Measurements from ENCODE around the gene CD109.

The CD109 gene

DNA sequence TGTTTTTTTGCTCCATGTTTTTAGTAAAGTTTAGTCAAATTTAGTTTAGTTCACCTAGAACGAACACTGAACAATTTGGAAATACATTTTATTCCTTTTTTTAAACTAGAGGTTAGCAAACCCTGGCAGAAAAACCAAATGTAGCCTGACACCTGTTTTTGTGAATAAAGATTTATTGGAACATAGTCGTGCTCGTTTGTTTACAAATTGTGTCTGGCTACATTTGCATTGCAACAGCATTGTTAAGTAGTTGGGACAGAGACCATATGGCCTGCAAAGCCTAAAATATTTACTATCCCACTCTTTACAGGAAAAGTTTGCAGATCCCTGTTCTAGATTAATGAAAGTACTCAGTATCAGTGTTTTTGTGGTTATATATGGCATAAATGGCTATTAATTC is 56.9 kb downstream of the CD109 start:
- TF ChIP-seq SIN3A (IDR thresholded peaks at IDR 0.05; ENCODE audit: borderline replicate concordance, insufficient read depth, low read length), result no peak
- no peak for TF ChIP-seq FOXP2 (optimal IDR thresholded peaks at IDR 0.05; ENCODE audit: borderline replicate concordance, extremely low read depth, extremely low read length, insufficient read depth)
- TF ChIP-seq, protein P1, sequence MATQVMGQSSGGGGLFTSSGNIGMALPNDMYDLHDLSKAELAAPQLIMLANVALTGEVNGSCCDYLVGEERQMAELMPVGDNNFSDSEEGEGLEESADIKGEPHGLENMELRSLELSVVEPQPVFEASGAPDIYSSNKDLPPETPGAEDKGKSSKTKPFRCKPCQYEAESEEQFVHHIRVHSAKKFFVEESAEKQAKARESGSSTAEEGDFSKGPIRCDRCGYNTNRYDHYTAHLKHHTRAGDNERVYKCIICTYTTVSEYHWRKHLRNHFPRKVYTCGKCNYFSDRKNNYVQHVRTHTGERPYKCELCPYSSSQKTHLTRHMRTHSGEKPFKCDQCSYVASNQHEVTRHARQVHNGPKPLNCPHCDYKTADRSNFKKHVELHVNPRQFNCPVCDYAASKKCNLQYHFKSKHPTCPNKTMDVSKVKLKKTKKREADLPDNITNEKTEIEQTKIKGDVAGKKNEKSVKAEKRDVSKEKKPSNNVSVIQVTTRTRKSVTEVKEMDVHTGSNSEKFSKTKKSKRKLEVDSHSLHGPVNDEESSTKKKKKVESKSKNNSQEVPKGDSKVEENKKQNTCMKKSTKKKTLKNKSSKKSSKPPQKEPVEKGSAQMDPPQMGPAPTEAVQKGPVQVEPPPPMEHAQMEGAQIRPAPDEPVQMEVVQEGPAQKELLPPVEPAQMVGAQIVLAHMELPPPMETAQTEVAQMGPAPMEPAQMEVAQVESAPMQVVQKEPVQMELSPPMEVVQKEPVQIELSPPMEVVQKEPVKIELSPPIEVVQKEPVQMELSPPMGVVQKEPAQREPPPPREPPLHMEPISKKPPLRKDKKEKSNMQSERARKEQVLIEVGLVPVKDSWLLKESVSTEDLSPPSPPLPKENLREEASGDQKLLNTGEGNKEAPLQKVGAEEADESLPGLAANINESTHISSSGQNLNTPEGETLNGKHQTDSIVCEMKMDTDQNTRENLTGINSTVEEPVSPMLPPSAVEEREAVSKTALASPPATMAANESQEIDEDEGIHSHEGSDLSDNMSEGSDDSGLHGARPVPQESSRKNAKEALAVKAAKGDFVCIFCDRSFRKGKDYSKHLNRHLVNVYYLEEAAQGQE (IDR thresholded peaks at IDR 0.05; ENCODE audit: insufficient read depth in 1 of 2, low read depth in 2 of 2, low read length in 2 of 2), result no peak
- TF ChIP-seq POLR2AphosphoS5 (IDR thresholded peaks at IDR 0.05; ENCODE audit: low read depth, low read length), result no peak
- TF ChIP-seq TAF1 (IDR thresholded peaks at IDR 0.05; ENCODE audit: borderline replicate concordance, insufficient read depth, low read length), result no peak

DNA sequence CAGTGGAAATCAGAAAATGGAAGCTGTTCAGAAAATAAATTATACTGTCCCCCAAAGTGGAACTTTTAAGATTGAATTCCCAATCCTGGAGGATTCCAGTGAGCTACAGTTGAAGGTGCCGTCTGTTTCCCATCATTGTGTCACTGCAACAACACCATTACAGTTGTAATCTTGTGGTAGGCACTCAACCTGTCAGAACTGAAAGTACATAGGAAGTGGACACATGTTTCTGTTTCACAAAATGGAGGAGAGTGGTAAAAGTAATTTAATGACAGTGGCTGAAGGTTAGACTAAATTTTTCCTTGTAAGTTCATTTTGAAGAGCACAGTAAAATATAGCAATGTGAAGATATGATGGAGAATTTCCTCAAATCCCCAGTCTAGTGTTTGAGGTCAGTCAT is 70.0 kb downstream of the CD109 start:
- no peak for TF ChIP-seq POLR2AphosphoS5 (IDR thresholded peaks at IDR 0.05; ENCODE audit: low read depth, low read length)
- TF ChIP-seq, protein P1 (IDR thresholded peaks at IDR 0.05; ENCODE audit: insufficient read depth in 1 of 2, low read depth in 2 of 2, low read length in 2 of 2), result no peak
- no peak for TF ChIP-seq FOXP2 (optimal IDR thresholded peaks at IDR 0.05; ENCODE audit: borderline replicate concordance, extremely low read depth, extremely low read length, insufficient read depth)
- no peak for TF ChIP-seq SIN3A (IDR thresholded peaks at IDR 0.05; ENCODE audit: borderline replicate concordance, insufficient read depth, low read length)
- TF ChIP-seq TAF1 (IDR thresholded peaks at IDR 0.05; ENCODE audit: borderline replicate concordance, insufficient read depth, low read length), result no peak

- TF ChIP-seq, protein P1 (IDR thresholded peaks at IDR 0.05; ENCODE audit: insufficient read depth in 1 of 2, low read depth in 2 of 2, low read length in 2 of 2), result no peak
- TF ChIP-seq TAF1 (IDR thresholded peaks at IDR 0.05; ENCODE audit: borderline replicate concordance, insufficient read depth, low read length) (no peak), POLR2AphosphoS5 (IDR thresholded peaks at IDR 0.05; ENCODE audit: low read depth, low read length) (no peak), SIN3A (IDR thresholded peaks at IDR 0.05; ENCODE audit: borderline replicate concordance, insufficient read depth, low read length) (no peak)
Measured at GRCh38 chr6:73768558-73768957, 72.6 kb downstream of the CD109 start.

DNA sequence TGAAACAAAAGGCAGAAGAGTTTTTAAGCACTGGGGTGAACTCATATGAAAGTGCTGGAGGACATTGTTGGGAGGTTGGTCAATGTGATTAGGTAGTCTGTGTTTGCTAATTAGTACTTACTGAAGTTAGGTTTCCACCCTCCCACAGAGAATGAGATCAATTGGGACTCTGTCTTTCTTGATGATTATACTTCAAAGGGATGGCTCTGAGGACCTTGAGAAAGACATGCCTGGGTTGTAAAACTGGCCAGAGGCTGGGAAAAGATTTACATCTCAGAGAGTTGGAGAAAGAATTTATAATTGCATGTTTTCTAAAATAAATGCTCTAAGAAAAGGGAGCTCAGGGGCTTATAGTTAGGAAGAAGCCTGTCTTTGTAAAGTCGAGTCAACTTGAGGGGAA is 74.0 kb downstream of the CD109 start:
- TF ChIP-seq SIN3A (IDR thresholded peaks at IDR 0.05; ENCODE audit: borderline replicate concordance, insufficient read depth, low read length) (no peak), FOXP2 (optimal IDR thresholded peaks at IDR 0.05; ENCODE audit: borderline replicate concordance, extremely low read depth, extremely low read length, insufficient read depth) (no peak), TAF1 (IDR thresholded peaks at IDR 0.05; ENCODE audit: borderline replicate concordance, insufficient read depth, low read length) (no peak), POLR2AphosphoS5 (IDR thresholded peaks at IDR 0.05; ENCODE audit: low read depth, low read length) (no peak)
- TF ChIP-seq, protein P1 (IDR thresholded peaks at IDR 0.05; ENCODE audit: insufficient read depth in 1 of 2, low read depth in 2 of 2, low read length in 2 of 2), result no peak

DNA sequence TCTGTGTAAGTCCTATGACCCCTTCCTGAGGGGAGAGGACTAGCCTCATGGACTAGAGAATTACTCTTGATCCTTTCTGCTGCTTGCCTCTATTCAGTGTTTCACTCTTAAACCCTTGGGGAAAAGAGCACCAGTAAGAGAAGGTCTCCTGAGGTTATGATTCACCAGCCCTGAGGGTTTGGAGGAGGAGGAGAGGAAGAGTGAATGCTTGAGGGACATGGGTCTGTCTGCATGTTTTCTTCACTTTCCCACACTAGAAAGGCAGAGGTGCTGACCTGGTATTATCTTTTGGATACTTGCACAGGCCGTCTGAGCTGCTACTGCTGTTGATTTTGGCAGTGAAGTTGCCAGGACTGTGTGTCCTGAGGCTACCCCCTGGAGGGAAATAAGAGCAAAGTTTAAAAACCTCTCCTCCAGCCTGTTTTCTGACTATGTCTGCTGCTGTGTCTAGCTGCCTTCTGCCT is 78.3 kb downstream of the CD109 start:
- TF ChIP-seq, protein P1 (IDR thresholded peaks at IDR 0.05; ENCODE audit: insufficient read depth in 1 of 2, low read depth in 2 of 2, low read length in 2 of 2), result no peak; a peak in 1 of 4 replicates
- no peak for TF ChIP-seq SIN3A (IDR thresholded peaks at IDR 0.05; ENCODE audit: borderline replicate concordance, insufficient read depth, low read length)
- no peak for TF ChIP-seq FOXP2 (optimal IDR thresholded peaks at IDR 0.05; ENCODE audit: borderline replicate concordance, extremely low read depth, extremely low read length, insufficient read depth)

Measured in PFSK-1 (cell line).